DND-41 (cell line): Measurements from ENCODE around the gene FRS2.

Experiments
- EZH2 ChIP-seq: IDR thresholded peaks from 3 replicates; pipeline ENCODE4 v1.6.1; 2012; ENCODE audit warnings: borderline replicate concordance, low read depth, mild to moderate bottlenecking, moderate library complexity, low read length, inconsistent platforms; ENCODE audit not compliant: severe bottlenecking
- TF ChIP-seq, protein P1 (sequence below): IDR thresholded peaks from 2 replicates; pipeline ENCODE4 v1.5.1; 2012; ENCODE audit warnings: borderline replicate concordance, low read length, moderate library complexity, mild to moderate bottlenecking; ENCODE audit not compliant: poor library complexity, severe bottlenecking; ENCODE audit errors: extremely low read depth

DNA sequence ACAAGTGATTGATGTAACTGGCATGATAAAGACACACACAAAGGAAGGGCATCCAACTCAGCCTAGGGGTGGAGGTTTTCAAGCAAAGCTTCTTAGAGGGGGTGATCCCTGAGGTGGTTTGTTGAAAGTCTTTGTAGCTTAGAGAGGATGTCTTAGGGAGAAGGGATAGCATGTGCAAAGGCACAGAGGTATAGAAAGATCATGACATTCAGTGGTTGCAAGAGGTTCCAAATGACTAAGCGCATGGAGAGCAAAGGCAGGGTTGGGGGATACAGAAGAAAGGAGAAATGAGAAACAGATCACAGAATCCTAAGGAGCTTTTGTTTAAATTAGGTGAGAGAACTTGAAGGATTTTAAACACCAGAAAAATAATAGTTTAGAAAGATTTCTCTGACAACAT is 109.9 kb downstream of the FRS2 start:
- TF ChIP-seq, protein P1, sequence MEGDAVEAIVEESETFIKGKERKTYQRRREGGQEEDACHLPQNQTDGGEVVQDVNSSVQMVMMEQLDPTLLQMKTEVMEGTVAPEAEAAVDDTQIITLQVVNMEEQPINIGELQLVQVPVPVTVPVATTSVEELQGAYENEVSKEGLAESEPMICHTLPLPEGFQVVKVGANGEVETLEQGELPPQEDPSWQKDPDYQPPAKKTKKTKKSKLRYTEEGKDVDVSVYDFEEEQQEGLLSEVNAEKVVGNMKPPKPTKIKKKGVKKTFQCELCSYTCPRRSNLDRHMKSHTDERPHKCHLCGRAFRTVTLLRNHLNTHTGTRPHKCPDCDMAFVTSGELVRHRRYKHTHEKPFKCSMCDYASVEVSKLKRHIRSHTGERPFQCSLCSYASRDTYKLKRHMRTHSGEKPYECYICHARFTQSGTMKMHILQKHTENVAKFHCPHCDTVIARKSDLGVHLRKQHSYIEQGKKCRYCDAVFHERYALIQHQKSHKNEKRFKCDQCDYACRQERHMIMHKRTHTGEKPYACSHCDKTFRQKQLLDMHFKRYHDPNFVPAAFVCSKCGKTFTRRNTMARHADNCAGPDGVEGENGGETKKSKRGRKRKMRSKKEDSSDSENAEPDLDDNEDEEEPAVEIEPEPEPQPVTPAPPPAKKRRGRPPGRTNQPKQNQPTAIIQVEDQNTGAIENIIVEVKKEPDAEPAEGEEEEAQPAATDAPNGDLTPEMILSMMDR = no peak
- TF ChIP-seq EZH2 = no peak
